ENCODE measurements around the gene SCUBE1.

DNA sequence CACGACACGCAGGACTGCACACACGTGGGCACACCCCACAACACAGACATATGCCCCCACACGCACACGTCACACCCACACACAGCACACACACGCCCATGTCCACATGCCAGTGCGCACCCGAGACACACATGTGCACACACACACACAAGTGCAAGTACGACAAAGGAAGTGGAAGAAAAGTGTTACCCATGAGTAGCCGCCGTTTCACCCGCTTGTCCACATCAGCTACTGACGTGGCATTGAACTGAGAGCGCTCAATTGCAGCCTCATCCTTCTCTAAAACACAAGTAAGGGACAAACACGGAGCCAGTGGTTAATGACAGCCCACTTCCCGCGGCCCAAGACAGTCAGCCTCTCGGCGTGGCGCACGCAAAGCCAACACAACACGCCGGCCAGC is 87.9 kb downstream of the SCUBE1 start:
- no peak for TF ChIP-seq CBFB (IDR thresholded peaks at IDR 0.05; ENCODE audit: low read depth)
- TF ChIP-seq, protein P1, sequence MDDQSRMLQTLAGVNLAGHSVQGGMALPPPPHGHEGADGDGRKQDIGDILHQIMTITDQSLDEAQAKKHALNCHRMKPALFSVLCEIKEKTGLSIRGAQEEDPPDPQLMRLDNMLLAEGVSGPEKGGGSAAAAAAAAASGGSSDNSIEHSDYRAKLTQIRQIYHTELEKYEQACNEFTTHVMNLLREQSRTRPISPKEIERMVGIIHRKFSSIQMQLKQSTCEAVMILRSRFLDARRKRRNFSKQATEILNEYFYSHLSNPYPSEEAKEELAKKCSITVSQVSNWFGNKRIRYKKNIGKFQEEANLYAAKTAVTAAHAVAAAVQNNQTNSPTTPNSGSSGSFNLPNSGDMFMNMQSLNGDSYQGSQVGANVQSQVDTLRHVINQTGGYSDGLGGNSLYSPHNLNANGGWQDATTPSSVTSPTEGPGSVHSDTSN (IDR thresholded peaks at IDR 0.05; ENCODE audit: insufficient replicate concordance, low read depth, low read length), result no peak
- TF ChIP-seq BCLAF1 (IDR thresholded peaks at IDR 0.05), result no peak
- TF ChIP-seq, protein P2, sequence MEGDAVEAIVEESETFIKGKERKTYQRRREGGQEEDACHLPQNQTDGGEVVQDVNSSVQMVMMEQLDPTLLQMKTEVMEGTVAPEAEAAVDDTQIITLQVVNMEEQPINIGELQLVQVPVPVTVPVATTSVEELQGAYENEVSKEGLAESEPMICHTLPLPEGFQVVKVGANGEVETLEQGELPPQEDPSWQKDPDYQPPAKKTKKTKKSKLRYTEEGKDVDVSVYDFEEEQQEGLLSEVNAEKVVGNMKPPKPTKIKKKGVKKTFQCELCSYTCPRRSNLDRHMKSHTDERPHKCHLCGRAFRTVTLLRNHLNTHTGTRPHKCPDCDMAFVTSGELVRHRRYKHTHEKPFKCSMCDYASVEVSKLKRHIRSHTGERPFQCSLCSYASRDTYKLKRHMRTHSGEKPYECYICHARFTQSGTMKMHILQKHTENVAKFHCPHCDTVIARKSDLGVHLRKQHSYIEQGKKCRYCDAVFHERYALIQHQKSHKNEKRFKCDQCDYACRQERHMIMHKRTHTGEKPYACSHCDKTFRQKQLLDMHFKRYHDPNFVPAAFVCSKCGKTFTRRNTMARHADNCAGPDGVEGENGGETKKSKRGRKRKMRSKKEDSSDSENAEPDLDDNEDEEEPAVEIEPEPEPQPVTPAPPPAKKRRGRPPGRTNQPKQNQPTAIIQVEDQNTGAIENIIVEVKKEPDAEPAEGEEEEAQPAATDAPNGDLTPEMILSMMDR (IDR thresholded peaks at IDR 0.05 in 2 of 3, conservative IDR thresholded peaks at IDR 0.05 in 1 of 3; ENCODE audit: control insufficient read depth in 2 of 3, extremely low read depth in 1 of 3, insufficient read depth in 1 of 3, low read depth in 3 of 3, low read length in 3 of 3), result no peak

Data from GM12878 (cell line).